OCI-LY3 (cell line): ENCODE data around the gene B3GALNT2.
"Not testable (repeated sequence)": the region's sequence is repeated elsewhere in the genome, so short reads cannot be mapped to it uniquely, and the experiment has no call there.

ENCODE experiments used
- H2AFZ ChIP-seq: fragments of 200-600, 300-600 bp; shearing (Covaris generic); 2 replicates; pipeline ENCODE4 v1.6.0; 2014; ENCODE audit warnings: antibody characterized with exemption, low read depth, low read length
- H3K27ac ChIP-seq: fragments of 200-600, 300-600 bp; sonication (generic); 2 replicates; pipeline ENCODE4 v1.5.1; 2014; ENCODE audit warnings: mild to moderate bottlenecking, low read length, moderate library complexity, mixed read lengths
- H3K27me3 ChIP-seq: fragments of 200-600, 300-600 bp; sonication (generic); 2 replicates; pipeline ENCODE4 v1.6.1; 2014; ENCODE audit warnings: low read depth, low read length, mixed read lengths
- H3K36me3 ChIP-seq: fragments of 200-600, 300-600 bp; sonication (generic); replicated peaks from 2 replicates; pipeline ENCODE3; 2014; ENCODE audit warnings: low read depth, low read length, mixed read lengths
- H3K4me1 ChIP-seq: fragments of 300-600, 200-600 bp; sonication (generic); 2 replicates; pipeline ENCODE4 v1.6.1; 2014; ENCODE audit warnings: low read length, mixed read lengths
- H3K4me2 ChIP-seq: fragments of 200-600, 300-600 bp; sonication (generic); 2 replicates; pipeline ENCODE4 v1.6.1; 2014; ENCODE audit warnings: low read length, mixed read lengths
- H3K4me3 ChIP-seq: fragments of 300-600, 200-600 bp; sonication (generic); 2 replicates; pipeline ENCODE4 v1.5.1; 2014; ENCODE audit warnings: antibody characterized with exemption, mild to moderate bottlenecking, low read length, moderate library complexity
- H3K79me2 ChIP-seq: fragments of 300-600, 200-600 bp; shearing (Covaris generic); 2 replicates; pipeline ENCODE4 v1.6.1; 2014; ENCODE audit warnings: mild to moderate bottlenecking, low read length, mixed read lengths
- H3K9ac ChIP-seq: fragments of 300-600, 200-600 bp; shearing (Covaris generic); 2 replicates; pipeline ENCODE4 v1.6.0; 2014; ENCODE audit warnings: mild to moderate bottlenecking, low read length, moderate library complexity
- H3K9me3 ChIP-seq: fragments of 200-600, 300-600 bp; shearing (Covaris generic); 2 replicates; pipeline ENCODE4 v1.6.1; 2014; ENCODE audit warnings: low read length, mixed read lengths; ENCODE audit not compliant: insufficient read depth
- H4K20me1 ChIP-seq: fragments of 200-600, 300-600 bp; sonication (generic); 2 replicates; pipeline ENCODE4 v1.6.1; 2016; ENCODE audit warnings: low read length, mixed read lengths; ENCODE audit not compliant: insufficient read depth
- EZH2phosphoT487 ChIP-seq: fragments of 200-600 bp; shearing (Covaris generic); IDR thresholded peaks from 2 replicates; pipeline ENCODE4 v1.6.1; 2018; ENCODE audit warnings: antibody characterized with exemption, mixed run types, low read depth
- TF ChIP-seq, protein P1 (sequence below): fragments of 200-600, 300-600 bp; sonication (generic); IDR thresholded peaks from 2 replicates; pipeline ENCODE4 v1.5.1; 2014; ENCODE audit warnings: antibody characterized with exemption, low read length, low read depth

Gene B3GALNT2

GRCh38 chr1:235468004-235468403 is 36.2 kb downstream of the B3GALNT2 start:
- Histone ChIP-seq H4K20me1 (no peaks in the 10 kb centered on the region), H3K79me2 (no peaks in the 10 kb centered on the region), H2AFZ (no peak overlapping the region), H3K27ac (no peak overlapping the region), H3K4me2 (no peak overlapping the region), H3K27me3 (no peaks in the 10 kb centered on the region), H3K36me3 (peaks cover 18% of the 10 kb centered on the region), H3K9me3 (no peaks in the 10 kb centered on the region), H3K4me1 (no peaks in the 10 kb centered on the region), H3K4me3 (no peak overlapping the region), H3K9ac (no peak overlapping the region)
- TF ChIP-seq, protein P1, sequence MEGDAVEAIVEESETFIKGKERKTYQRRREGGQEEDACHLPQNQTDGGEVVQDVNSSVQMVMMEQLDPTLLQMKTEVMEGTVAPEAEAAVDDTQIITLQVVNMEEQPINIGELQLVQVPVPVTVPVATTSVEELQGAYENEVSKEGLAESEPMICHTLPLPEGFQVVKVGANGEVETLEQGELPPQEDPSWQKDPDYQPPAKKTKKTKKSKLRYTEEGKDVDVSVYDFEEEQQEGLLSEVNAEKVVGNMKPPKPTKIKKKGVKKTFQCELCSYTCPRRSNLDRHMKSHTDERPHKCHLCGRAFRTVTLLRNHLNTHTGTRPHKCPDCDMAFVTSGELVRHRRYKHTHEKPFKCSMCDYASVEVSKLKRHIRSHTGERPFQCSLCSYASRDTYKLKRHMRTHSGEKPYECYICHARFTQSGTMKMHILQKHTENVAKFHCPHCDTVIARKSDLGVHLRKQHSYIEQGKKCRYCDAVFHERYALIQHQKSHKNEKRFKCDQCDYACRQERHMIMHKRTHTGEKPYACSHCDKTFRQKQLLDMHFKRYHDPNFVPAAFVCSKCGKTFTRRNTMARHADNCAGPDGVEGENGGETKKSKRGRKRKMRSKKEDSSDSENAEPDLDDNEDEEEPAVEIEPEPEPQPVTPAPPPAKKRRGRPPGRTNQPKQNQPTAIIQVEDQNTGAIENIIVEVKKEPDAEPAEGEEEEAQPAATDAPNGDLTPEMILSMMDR, result no peak
- TF ChIP-seq EZH2phosphoT487, result no peak

GRCh38 chr1:235465066-235465465 is 39.2 kb downstream of the B3GALNT2 start:
- no peak overlapping the region for H2AFZ ChIP-seq
- no peaks in the 10 kb centered on the region for H3K79me2 ChIP-seq
- no peak overlapping the region for H3K4me3 ChIP-seq
- H3K36me3 ChIP-seq, result peaks cover 18% of the 10 kb centered on the region
- no peaks in the 10 kb centered on the region for H3K27me3 ChIP-seq
- H3K9ac ChIP-seq, result no peak overlapping the region
- H4K20me1 ChIP-seq, result no peaks in the 10 kb centered on the region
- H3K4me2 ChIP-seq, result no peak overlapping the region
- H3K27ac ChIP-seq, result no peak overlapping the region
- no peak for TF ChIP-seq EZH2phosphoT487
- TF ChIP-seq, protein P1, result no peak
- H3K4me1 ChIP-seq, result no peaks in the 10 kb centered on the region
- no peaks in the 10 kb centered on the region for H3K9me3 ChIP-seq

DNA sequence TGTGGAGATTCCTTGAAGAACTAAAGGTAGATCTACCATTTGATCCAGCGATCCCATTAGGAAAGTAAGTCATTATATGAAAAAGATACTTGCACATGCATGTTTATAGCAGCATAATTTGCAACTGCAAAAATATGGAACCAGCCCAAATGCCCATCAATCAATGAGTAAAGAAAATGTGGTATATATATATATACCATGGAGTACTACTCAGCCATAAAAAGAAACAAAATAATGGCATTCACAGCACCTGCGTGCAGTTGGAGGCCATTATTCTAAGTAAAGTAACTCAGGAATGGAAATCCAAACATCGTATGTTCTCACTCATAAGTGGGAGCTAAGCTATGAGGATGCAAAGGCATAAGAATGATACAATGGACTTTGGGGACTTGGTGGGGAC is 41.4 kb downstream of the B3GALNT2 start:
- H4K20me1 ChIP-seq, H3K27me3 ChIP-seq, H3K27ac ChIP-seq, H3K79me2 ChIP-seq, H3K9me3 ChIP-seq, H3K4me3 ChIP-seq, H2AFZ ChIP-seq, H3K9ac ChIP-seq, H3K4me2 ChIP-seq, H3K4me1 ChIP-seq: not testable (repeated sequence)
- H3K36me3 ChIP-seq, result peaks cover 20% of the 10 kb centered on the region

DNA sequence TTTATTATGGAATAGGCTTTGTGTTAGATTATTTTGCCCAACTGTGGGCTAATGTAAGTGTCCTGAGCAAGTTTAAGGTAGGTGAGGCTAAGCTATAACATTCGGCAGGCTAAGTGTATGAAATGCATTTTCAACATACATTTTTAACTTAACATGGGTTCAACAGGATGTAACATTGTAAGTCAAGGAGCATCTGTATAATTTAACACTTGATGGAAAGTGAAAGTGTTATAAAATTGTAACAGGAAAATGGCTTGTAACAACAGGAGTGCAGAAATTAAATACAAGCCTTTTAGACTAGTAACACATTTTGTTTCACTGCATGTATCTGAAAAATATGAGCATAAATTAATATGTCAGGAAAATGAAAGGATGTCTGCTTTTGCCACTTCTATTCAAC is 42.3 kb downstream of the B3GALNT2 start:
- no peak for TF ChIP-seq EZH2phosphoT487
- TF ChIP-seq, protein P1, result no peak
- H3K4me3 ChIP-seq, result no peak overlapping the region
- no peaks in the 10 kb centered on the region for H3K27me3 ChIP-seq
- H2AFZ ChIP-seq, result no peak overlapping the region
- H3K4me2 ChIP-seq, result no peak overlapping the region
- no peaks in the 10 kb centered on the region for H3K4me1 ChIP-seq
- no peak overlapping the region for H3K27ac ChIP-seq
- no peaks in the 10 kb centered on the region for H3K79me2 ChIP-seq
- no peak overlapping the region for H3K9ac ChIP-seq
- no peaks in the 10 kb centered on the region for H4K20me1 ChIP-seq
- no peaks in the 10 kb centered on the region for H3K9me3 ChIP-seq
- peaks cover 20% of the 10 kb centered on the region for H3K36me3 ChIP-seq

- Histone ChIP-seq H3K9me3 (no peaks in the 10 kb centered on the region), H3K4me2 (no peak overlapping the region), H2AFZ (no peak overlapping the region), H3K79me2 (no peaks in the 10 kb centered on the region), H3K36me3 (peaks cover 20% of the 10 kb centered on the region), H3K27ac (no peak overlapping the region), H3K4me3 (no peak overlapping the region), H3K27me3 (no peaks in the 10 kb centered on the region), H4K20me1 (no peaks in the 10 kb centered on the region), H3K9ac (no peak overlapping the region), H3K4me1 (no peaks in the 10 kb centered on the region)
- TF ChIP-seq EZH2phosphoT487, result no peak
- TF ChIP-seq, protein P1, result no peak
Observed at GRCh38 chr1:235460770-235461169, 43.5 kb downstream of the B3GALNT2 start.

DNA sequence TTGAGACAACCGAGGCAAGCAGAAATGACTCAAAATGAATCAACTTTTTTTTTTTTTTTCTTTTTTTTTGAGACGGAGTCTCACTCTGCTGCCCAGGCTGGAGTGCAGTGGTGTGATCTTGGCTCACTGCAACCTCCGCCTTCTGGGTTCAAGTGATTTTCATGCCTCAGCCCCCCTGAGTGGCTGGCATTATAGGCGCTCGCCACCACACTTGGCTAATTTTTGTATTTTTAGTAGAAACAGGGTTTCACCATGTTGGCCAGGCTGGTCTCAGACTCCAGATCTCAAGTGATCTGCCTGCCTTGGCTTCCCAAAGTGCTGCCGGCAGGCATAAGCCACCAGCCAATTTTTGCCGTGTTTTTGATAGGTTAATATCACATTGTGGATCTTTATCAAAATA is 46.4 kb downstream of the B3GALNT2 start:
- peaks cover 11% of the 10 kb centered on the region for H3K36me3 ChIP-seq
- H3K4me1 ChIP-seq, H2AFZ ChIP-seq, H3K9ac ChIP-seq, H3K27ac ChIP-seq, H3K9me3 ChIP-seq, H3K4me2 ChIP-seq, H3K79me2 ChIP-seq, H3K4me3 ChIP-seq, H4K20me1 ChIP-seq, H3K27me3 ChIP-seq: not testable (repeated sequence)
